ENCODE results near the gene NADK.

DNA sequence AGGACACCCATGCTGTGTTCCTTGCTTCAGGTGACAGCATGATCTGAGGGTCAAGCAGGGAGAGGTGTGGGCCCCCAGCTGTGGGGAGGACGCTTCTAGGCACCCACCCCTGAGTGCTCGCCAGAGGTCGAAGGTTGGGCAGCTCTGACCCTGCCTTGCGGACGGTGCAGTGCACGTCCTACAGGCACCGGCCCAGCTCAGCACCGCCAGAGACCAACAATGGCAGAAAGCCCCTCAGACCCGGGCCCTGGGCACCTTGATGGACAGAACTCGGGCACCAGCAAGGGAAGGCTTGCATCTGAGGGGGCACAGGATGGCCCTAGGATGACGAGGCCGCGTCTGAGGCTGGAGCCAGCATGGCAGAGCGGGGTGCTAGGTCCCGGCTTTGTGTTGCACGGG is 24.7 kb downstream of the NADK start:
- TF ChIP-seq EZH2 (IDR thresholded peaks at IDR 0.05; ENCODE audit: borderline replicate concordance, insufficient read depth, low read depth, low read length, poor library complexity, severe bottlenecking): no peak
- TF ChIP-seq, protein P1, sequence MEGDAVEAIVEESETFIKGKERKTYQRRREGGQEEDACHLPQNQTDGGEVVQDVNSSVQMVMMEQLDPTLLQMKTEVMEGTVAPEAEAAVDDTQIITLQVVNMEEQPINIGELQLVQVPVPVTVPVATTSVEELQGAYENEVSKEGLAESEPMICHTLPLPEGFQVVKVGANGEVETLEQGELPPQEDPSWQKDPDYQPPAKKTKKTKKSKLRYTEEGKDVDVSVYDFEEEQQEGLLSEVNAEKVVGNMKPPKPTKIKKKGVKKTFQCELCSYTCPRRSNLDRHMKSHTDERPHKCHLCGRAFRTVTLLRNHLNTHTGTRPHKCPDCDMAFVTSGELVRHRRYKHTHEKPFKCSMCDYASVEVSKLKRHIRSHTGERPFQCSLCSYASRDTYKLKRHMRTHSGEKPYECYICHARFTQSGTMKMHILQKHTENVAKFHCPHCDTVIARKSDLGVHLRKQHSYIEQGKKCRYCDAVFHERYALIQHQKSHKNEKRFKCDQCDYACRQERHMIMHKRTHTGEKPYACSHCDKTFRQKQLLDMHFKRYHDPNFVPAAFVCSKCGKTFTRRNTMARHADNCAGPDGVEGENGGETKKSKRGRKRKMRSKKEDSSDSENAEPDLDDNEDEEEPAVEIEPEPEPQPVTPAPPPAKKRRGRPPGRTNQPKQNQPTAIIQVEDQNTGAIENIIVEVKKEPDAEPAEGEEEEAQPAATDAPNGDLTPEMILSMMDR (IDR thresholded peaks at IDR 0.05): no peak
